ENCODE results near the gene MPPED2.

The MPPED2 gene

DNA sequence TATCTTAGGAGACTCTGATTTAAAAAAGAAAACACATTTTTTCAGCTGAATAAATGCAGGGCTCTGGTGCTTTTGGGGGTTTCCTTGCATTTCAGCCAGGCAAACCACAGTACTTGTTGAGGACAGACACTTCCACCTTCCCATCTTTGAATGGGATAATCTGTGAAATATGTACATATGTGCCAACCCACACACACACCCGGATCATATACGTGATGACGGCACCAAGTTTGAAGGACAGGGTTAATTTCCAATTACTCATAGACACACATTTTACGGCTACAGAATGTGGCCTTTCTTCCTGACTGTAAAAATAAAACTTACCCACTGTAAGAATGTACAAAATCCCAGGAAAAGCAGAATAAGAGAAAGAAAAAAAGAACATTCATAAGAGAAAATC is 104.4 kb downstream of the MPPED2 start:
- no peak for DNase-seq

DNA sequence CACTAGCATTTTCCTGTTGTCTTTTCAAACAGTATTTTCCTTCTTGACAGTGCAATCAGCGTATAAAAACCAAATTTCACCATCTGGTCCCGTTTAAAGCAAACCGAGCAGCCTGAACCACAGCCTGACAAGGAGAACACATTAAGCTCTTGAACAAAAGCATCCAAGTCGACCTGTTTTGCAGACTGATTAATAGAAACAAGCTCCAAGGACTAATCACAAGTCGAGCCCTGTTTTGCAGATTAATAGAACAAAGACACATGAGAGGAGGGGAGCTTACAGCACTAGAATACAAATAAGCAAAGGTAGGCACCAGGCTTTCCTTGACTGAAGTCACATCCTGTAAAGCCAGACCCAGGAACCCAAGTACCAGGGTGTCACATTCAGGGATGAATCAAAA is 104.8 kb downstream of the MPPED2 start:
- DNase-seq = no peak

DNA sequence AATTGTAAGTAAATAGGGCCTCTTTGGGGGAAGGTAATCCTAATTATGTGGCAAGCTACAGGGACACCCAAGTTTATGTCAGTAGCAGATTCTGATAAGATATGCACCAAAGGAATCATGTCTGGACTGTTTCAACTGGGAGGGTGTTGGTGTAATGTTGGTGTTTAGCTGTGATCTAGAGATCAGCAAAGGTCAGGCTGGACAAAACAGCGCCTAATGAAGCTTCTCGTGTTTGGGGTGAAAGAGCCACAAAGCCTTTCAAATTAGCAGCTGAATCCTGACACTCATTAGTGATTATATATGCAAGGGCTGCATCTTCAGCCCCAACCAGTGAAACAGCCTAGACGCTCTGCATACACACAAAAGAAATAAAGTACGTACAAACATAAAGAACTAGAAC is 106.3 kb downstream of the MPPED2 start:
- no peak for DNase-seq

DNA sequence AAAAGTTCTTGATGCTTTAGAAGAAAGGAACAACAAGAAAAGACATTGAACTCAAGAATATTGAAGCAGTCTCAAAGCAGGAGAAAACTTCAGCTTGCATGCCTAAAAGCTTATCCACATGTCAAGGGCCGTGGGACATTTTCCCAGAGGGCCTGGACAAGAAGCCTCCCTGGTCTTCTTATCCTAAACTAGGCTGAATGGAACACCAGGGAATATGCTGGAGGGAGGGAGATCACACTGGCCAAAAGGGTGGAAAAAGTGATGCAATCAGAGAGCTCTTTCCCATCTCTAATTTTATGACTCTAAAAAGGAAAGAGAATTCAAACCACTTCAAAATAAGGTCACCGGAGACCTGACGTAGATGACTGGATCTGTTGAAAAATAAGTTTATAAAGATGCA is 107.2 kb downstream of the MPPED2 start:
- no peak for DNase-seq

DNA sequence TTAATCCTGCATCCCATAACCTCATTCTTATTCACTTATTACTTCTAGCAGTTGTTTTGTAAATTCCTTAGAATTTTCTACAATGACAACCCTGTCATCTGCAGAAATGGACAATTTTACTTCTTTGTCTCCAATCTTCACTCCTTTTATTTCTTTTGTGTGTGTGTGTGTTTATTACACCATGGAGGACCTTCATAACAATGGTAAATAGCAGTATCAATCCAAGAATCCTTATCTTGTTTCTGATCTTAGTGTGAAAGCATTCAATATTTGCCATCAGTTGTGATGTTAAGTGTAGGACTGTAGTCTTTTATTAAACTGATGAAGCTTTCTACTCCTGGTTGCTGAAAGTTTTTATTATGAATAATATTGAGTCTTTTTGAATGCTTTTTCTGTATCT is 109.1 kb downstream of the MPPED2 start:
- no peak for DNase-seq

DNA sequence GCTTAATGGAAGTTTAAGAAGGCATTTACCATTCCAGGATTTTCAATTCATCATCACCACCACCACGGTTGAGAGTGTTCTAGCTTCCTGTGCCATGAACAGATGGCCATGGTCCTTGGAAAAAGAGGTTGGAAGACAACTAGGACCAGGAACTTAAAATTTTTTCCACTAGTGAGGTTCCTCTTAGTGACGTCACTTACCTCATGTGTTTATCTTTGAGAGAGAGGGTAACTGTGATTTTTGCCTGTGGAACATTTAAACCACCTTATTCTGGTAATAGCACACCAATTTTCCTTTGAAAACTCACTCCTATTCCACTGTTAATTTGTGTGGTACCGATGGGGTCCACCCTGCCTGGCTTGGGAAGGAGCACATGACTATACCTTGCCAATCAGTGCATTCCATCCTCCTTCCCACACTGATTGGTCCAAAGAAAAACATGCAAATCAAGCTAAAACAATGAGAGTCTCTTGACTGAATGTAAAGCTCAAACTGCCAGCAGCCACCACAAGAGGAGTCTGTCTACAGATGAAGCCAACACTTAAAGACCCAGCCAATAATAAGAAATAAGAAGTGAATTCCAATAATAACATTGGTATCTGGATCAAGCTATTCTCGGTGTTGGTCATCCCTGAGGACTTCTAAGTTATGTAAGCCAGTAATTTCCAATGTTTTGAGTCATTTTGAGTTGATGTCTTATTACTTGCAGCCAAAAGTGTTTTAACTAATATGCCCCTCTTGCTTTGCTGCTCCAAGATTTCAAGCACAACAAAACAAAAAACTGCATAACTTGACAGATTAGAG is 111.8 kb downstream of the MPPED2 start:
- no peak for DNase-seq

DNA sequence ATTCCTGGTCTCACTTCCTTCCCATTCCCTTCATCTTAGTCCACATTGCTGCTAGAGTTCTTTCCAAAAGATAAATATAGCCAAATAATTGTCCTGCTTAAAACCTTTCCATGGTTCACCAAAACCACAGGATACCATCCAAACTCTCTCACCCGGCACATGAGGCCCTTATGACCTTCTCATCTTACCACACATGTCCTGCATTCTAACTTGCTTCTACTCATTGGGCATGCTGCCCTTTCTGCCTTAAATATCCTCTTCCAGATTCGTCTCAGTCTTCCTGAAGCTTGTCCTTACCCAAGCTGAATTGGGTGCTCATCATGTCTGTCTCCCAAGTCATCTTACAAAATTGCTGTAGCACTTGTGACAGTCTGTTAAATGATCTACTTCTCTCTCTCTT is 114.9 kb downstream of the MPPED2 start:
- DNase-seq = no peak

DNA sequence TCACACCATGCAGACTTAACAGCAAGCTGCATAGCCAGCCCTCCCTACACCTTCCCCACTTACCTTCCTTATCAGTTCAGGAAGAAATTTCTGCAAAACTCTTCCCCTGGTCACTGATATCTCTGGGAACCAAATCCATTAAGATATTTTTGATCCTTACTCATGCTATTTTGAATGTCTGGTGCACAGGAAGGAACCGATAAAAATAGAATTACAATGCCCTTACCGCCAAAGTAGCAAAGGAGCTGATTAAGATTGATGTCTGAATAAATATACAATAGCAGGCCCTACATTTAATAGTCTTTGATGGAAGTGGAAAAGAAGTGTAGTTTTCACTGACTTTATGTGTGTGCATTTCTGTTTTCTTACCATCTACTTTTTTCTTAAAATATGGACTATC is 117.3 kb downstream of the MPPED2 start:
- no peak for DNase-seq

DNA sequence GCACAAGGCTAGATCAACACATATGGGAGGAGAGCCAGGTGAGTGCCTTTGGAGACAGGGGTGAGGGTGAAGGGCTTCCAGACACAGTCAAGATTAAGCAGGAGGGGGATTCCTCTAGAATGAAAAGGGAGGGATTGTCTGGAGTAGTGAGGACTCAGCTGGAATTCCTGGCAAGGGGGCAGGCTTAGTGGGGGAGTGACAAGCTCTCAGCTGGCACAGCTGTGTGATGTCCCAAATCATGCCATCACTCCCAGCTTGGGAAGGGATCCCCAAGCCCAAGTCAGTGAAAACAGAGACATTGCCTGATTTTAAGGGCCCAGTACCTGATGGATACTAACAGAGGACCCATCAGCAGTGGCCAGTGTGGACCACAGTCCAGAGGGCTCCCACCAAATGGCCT is 119.0 kb downstream of the MPPED2 start:
- DNase-seq = no peak

DNA sequence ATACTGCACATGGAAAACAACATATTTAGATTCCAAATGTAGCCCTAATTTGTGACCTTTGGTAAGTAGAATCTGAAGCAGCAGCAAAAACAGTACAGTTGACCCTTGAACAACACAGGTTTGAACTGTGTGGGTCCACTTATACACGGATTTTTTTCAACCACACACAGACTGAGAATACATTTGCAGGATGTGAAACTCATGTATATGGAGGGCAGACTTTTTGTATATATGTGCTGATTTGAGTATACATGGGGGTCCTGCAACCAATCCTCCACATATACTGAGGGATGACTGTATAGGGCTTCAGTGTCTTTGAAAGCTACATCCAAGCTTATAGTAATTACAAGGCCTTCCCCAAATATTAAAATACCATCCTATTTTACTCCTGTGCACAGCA is 120.5 kb downstream of the MPPED2 start:
- no peak for DNase-seq

DNA sequence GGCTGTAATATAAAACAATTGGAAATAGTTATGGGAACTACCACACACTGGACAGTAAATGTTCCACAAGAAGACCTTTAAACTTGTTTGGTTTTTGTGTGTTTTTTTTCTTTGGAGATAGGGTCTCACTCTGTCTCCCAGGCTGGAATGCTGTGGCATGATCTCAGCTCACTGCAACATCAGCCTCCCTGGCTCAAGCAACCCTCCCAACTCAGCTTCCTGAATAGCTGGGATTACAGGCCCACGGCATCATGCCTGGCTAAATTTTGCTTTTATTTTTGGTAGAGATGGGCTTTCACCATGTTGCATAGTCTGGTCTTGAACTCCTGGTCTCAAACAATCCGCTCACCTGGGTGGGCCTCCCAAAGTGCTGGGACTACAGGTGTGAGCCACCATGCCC is 121.0 kb downstream of the MPPED2 start:
- no peak for DNase-seq

DNA sequence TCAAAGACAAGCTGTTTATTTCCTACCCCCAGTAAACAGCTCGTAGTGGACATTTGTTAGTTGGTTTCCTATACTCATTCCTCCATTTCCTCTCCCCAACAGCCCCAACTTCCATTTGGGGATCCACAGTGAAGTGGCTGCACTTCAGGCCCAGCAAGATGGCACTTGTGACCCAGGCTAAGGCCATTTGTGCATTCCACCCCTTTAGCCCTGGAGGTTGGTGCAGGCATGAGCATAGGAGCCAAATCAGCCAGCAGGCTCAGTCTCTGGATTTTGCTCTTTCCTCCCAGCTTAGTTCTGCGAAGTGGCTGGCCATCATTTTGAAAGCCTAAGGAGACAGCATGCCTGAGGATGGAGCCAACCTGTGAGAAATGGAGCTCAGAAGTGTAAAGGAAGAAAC is 122.9 kb downstream of the MPPED2 start:
- no peak for DNase-seq

DNA sequence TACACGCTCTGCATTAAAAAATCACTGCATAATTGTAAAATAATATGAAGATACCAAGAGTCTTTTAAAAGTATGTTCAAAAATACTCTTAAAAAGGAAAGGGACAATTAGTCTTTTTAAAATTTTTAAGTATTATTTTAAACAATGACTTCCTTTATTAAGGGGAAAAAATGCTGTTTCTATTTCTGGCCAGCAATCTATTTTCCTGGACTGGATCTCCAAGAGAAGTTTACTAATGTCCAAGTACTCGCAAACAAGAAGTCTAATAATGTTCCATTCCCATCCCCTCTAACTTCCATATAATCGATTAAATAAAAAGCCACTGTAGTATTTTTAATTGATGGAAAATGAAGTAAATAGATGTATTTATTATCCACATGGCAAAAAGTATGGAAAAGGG is 123.7 kb downstream of the MPPED2 start:
- no peak for DNase-seq

DNA sequence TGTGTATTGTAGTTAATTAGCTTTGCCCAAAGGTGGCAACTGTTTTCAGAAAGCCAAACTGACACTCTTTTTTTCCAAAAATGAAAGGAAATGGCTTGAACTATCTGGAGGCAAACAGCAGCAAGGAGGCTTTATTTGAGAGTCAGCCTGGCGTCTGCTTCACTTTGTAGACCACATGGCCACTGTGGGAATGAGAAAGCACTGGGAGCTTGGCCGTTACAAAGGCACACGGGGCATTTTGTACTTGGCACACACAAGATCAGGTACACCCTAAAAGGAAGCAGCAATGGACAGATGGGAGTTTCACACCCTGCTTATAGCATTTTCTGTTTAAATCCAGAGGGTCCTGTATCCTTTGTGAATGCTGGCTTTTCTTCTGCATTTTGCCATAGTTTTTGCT is 126.3 kb downstream of the MPPED2 start:
- DNase-seq = no peak

DNA sequence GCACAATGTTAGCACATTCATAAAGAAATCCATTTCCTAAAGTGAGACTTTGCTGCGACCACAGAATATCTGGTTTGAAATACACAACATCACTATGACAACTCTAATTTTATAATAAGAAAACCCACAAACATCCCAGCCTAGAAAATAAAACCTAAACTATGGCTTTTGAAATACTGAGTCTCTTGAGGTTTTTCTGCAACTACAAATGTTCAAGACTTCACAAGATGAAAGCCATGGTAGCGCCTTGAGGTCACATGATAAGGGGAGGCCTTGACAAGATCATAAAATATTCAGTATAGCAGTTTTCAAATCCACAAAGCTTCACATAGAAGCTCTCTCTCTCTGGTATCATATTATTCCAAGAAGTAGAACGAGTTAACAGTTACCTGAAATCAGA is 126.8 kb downstream of the MPPED2 start:
- DNase-seq = no peak

DNA sequence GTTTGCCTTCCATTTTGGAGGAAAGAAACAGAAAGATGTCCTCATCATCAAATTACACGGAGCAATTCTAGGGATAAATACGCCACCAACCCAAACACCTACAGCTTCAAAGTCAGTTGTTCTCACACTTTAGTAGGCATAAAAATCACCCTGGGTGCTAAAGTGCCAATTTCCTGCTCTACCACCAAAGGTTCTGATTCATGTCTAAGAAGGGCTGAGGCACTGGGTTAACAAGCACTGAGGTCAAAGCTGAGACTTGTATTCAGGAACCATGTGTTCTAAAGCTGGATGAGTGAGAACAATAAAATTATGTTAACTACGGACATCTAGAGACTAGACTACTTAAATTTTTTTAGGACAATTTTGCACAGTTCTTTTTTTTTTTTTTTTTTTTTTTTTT is 127.6 kb downstream of the MPPED2 start:
- no peak for DNase-seq

DNA sequence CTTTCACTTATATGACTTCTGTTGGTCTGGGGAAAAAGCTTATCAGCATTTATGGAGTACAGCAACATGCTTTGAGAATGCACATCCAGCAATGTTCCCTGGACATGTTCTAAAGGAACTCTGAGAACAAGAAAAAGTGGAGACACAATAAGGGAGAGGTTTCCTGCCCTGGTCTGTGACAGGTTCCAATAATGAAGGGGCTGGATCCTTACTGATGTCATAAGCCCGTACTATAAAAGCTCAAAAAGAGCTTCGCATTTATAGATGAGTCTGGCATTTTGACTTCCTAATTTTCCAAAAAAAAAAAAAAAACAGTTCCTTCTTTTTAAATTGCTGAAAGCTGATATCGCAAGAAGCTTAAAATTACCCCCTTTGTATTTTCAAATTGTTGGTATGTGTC is 129.1 kb downstream of the MPPED2 start:
- DNase-seq = no peak

DNA sequence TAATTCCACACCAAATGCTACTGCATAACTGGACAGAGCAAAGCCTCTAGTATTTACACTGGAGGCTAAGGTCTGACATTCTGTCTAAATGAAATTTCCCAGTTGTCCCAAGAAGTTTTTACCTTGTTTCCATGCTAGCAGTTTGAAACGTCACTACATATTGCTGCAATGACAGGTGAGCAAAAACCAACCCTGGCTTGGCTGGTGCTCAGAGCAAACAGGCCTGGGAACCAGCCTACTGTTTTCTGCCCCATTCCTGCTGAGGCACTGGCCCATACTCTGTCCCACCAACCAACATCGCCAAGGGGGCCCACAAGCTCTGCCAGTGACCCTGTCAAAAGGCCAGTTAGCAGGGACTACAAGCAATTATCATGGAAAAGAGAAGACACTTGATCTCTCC is 131.1 kb downstream of the MPPED2 start:
- no peak for DNase-seq

DNA sequence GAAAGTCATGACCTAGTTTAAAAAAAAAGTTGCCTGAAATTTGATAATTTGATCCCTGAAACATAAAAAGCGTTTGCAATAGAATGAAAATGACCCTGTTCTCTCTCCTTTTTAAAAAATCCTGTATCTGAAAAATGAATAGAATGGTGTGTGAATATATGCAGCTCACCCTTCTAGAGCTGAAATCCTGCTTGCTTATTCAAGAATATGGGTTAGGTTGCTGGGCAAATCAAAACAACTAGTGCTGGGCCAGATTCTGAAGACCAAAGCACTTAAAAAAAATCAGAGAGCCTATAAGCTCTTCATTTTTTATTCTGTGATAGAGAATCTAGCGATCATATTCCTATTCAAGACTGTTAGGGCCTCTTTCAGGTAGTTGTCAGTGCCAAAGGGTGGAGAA is 131.6 kb downstream of the MPPED2 start:
- no peak for DNase-seq

DNA sequence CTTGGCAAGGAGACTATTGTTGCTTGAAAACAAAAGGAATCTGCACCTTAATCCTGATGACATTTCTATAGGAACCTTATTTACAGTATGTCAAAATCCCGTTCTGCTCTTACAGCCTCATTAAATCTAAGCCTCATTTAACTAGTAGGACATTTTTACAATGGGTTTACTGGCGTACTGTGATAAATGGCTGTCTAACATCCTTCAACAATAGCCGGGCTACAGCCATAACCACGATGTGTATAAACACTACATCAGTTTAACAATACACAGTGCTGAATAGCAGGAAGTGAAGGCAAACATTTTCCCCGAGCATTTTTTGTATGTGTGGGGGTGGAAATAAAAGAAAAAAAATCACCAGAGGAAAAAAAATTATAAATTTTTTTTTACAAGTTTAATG is 132.0 kb downstream of the MPPED2 start:
- DNase-seq = no peak

DNA sequence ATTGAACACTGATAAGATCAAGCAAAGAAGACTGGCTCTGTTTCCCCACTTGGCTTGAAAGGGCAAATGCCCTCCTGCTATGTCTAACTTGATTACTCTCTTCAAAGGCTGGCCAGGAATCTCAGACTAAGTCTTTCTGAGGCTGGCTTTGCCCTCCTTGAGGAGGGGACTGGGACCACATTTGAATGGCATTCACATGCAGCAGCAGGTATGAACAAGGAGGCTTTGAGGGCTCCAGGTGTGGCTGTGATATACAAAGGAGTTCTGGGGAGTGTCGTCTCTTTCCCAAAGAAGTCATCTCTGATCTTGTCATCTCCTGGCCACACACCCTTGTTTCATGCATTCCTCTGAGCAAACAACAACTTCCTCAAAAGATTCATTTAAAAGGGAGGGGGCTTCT is 132.4 kb downstream of the MPPED2 start:
- DNase-seq = no peak

DNA sequence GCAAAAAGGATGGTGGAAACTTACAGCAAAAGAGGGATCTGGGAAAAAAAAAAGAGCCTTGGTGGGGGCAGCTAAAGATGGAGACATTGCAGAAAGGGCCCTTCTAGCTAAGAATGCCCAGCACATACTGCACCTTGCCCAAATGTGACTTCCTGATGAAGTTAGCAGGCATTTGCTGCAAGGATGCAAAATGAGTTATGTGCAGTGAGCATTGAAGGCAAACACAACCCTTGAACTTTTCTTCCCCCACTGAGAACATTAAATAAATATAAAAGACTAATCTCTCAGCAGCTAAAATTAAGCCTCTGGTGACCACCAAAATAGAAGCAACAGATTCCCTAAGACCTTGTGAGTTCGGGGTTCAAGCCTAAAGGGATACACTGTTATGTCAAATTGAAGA is 133.3 kb downstream of the MPPED2 start:
- DNase-seq = no peak

DNA sequence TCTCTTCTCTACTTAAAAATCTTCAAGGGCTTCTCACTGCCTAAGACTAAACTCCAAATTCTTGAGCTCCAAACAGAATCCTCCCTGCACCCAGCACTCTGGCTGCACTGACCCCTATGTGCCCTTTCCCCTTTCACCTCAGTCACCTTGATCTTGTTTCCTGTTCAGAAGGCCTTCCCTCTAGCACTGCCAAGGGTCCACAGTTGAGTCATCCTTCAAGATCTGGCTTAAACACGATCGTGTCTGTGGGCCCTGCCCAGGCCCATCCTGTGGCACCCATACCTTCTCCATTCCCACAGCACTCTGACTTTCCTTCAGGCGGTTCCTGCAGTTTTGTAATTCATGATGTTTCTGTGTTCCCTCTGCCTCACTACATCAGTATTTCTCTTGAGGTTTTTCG is 134.0 kb downstream of the MPPED2 start:
- DNase-seq = no peak

DNA sequence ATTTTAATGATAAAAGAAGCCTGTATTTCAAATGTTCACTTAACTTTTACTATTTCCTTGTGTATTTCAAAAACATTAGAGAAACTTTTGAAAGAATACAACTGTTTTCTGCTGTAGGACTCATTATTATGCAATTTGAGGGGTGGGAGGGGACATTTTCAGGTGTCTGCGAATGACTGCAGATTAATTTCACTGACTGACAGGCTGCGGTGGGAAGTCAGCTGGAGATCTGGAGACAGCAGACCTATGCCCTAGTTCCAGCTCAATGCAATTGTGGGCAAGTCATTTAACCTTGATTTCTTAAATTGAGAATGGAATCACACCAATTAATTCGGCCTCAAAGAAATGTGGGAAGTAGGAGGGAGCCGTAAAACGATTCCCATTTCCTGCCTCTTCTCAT is 134.5 kb downstream of the MPPED2 start:
- DNase-seq = no peak

DNA sequence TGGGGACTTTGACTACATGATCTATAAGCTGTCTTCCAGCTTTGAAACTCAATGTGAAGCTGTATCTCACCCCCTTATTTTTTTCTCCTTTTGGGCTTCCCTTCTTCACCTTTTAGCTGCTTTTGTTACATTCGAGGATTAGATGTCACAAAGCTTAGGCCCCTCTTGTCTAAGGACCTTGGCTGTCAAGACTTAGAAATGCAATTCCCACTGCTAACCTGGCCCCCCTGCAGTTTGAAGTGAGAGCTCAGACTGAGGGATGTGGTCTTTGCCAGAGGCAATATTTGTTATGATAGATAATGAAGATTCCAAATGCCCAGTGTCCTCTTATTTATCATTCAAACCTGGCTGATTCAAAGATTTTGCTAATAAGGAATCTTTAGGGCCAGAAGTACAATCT is 135.0 kb downstream of the MPPED2 start:
- DNase-seq = no peak

Measured in NCI-H1105 (cell line).